SH-SY5Y (cell line): ENCODE measurements around the gene NFAM1.

Experiments used
- GATA2 ChIP-seq: IDR thresholded peaks from 2 replicates; pipeline ENCODE4 v1.6.1; 2011; ENCODE audit warnings: mild to moderate bottlenecking, low read depth, low read length
- GATA3 ChIP-seq: IDR thresholded peaks from 2 replicates; pipeline ENCODE4 v1.6.1; 2011; ENCODE audit warnings: low read depth, mild to moderate bottlenecking, low read length, moderate library complexity

- TF ChIP-seq GATA3 (no peak), GATA2 (peak; percentile 33; the same call in 1 of the 2 replicates)
Observed at GRCh38 chr22:42437488-42438292, 5.5 kb upstream of the NFAM1 start.
